ENCODE measurements around the gene MEST. TPM values are rescaled to one million over a fixed set of nuclear protein-coding genes. Genes with fewer than 3 reads are reported as not detected.
"Not testable (repeated sequence)": the region's sequence is repeated elsewhere in the genome, so short reads cannot be mapped to it uniquely, and the experiment has no call there.

MEST gene
- total RNA-seq, 2 experiments from 2014 or later = 6.8 to 9.2 TPM

- H3K9me3 Mint-ChIP-seq = no peaks in the 10 kb centered on the region
- TF ChIP-seq CTCF (IDR thresholded peaks at IDR 0.05) = no peak
- peaks cover 3% of the 10 kb centered on the region for H3K4me1 Mint-ChIP-seq (ENCODE audit: low read depth)
- ChIA-PET CTCF (no interaction called here), POLR2A (no interaction called here)
- ATAC-seq = no peak
- no peak for DNase-seq
- H3K36me3 Mint-ChIP-seq (ENCODE audit: low read depth) = peaks cover 14% of the 10 kb centered on the region
- intact Hi-C loops (cut with micrococcal nuclease) = no loop called here
- no peak overlapping the region for H3K27ac Mint-ChIP-seq
- H3K27me3 Mint-ChIP-seq = no peaks in the 10 kb centered on the region
- no peak overlapping the region for H3K4me3 Mint-ChIP-seq
Measured at GRCh38 chr7:130500463-130500862, 8.6 kb downstream of the MEST start.

- no peak overlapping the region for H3K27ac Mint-ChIP-seq
- ChIA-PET POLR2A (no interaction called here), CTCF (no interaction called here)
- TF ChIP-seq CTCF (IDR thresholded peaks at IDR 0.05) = no peak
- H3K4me3 Mint-ChIP-seq = no peak overlapping the region
- DNase-seq (no peak), ATAC-seq (no peak)
- H3K4me1 Mint-ChIP-seq (ENCODE audit: low read depth) = peaks cover 3% of the 10 kb centered on the region
- H3K9me3 Mint-ChIP-seq = no peaks in the 10 kb centered on the region
- intact Hi-C loops (cut with micrococcal nuclease) = no loop called here
- H3K36me3 Mint-ChIP-seq (ENCODE audit: low read depth) = peaks cover 14% of the 10 kb centered on the region
- no peaks in the 10 kb centered on the region for H3K27me3 Mint-ChIP-seq
Measured at GRCh38 chr7:130500910-130501309, 9.0 kb downstream of the MEST start.

GRCh38 chr7:130505753-130506152, 13.9 kb downstream of the MEST start:
- ChIA-PET POLR2A (no interaction called here), CTCF (no interaction called here)
- ATAC-seq (no peak), DNase-seq (no peak)
- H3K36me3 Mint-ChIP-seq (ENCODE audit: low read depth) = peaks cover 14% of the 10 kb centered on the region
- no peak overlapping the region for H3K27ac Mint-ChIP-seq
- peaks cover 1% of the 10 kb centered on the region for H3K4me1 Mint-ChIP-seq (ENCODE audit: low read depth)
- no peaks in the 10 kb centered on the region for H3K9me3 Mint-ChIP-seq
- TF ChIP-seq CTCF (IDR thresholded peaks at IDR 0.05) = no peak
- H3K4me3 Mint-ChIP-seq = no peak overlapping the region
- no peaks in the 10 kb centered on the region for H3K27me3 Mint-ChIP-seq
- intact Hi-C loops (cut with micrococcal nuclease) = no loop called here

GRCh38 chr7:130506358-130506757, 14.5 kb downstream of the MEST start:
- Mint-ChIP-seq H3K4me3 (no peak overlapping the region), H3K27ac (no peak overlapping the region), H3K36me3 (ENCODE audit: low read depth) (peaks cover 13% of the 10 kb centered on the region), H3K4me1 (ENCODE audit: low read depth) (no peaks in the 10 kb centered on the region), H3K9me3 (no peaks in the 10 kb centered on the region), H3K27me3 (no peaks in the 10 kb centered on the region)
- ATAC-seq (no peak), DNase-seq (no peak)
- intact Hi-C loops (cut with micrococcal nuclease) = no loop called here
- ChIA-PET POLR2A (no interaction called here), CTCF (no interaction called here)
- no peak for TF ChIP-seq CTCF (IDR thresholded peaks at IDR 0.05)

GRCh38 chr7:130512038-130512437, 20.2 kb downstream of the MEST start:
- H3K27ac Mint-ChIP-seq; POLR2A ChIA-PET; intact Hi-C loops (cut with micrococcal nuclease); H3K27me3 Mint-ChIP-seq; H3K4me1 Mint-ChIP-seq (ENCODE audit: low read depth); H3K36me3 Mint-ChIP-seq (ENCODE audit: low read depth); H3K9me3 Mint-ChIP-seq; ATAC-seq; DNase-seq; H3K4me3 Mint-ChIP-seq: not testable (repeated sequence)
- CTCF ChIA-PET = interaction anchor here (0.7 kb wide), 1 partner anchor 36 kb away, joined by 3 read pairs; no protein-coding TSS in a partner anchor

GRCh38 chr7:130513447-130513846, 21.6 kb downstream of the MEST start:
- no peaks in the 10 kb centered on the region for H3K36me3 Mint-ChIP-seq (ENCODE audit: low read depth)
- no peak overlapping the region for H3K27ac Mint-ChIP-seq
- no peaks in the 10 kb centered on the region for H3K9me3 Mint-ChIP-seq
- POLR2A ChIA-PET = no interaction called here
- H3K4me3 Mint-ChIP-seq = no peak overlapping the region
- ATAC-seq (no peak), DNase-seq (no peak)
- CTCF ChIA-PET = no interaction called here
- intact Hi-C loops (cut with micrococcal nuclease) = no loop called here
- H3K4me1 Mint-ChIP-seq (ENCODE audit: low read depth) = no peaks in the 10 kb centered on the region
- TF ChIP-seq CTCF (IDR thresholded peaks at IDR 0.05) = no peak
- no peaks in the 10 kb centered on the region for H3K27me3 Mint-ChIP-seq
